Activated CD4-positive, alpha-beta T cell treated with anti-CD3 and anti-CD28 coated beads, Interleukin-2, amount 50 U/mL, for 1 hour (primary cell): ENCODE measurements around the gene TRIM69.

Source experiments
- DNase-seq: peaks from one replicate; pipeline ENCODE4 v3.0.0-alpha.2; 2020

TRIM69 gene

GRCh38 chr15:44811337-44811736 lies 75.0 kb downstream of the TRIM69 start:
- no peak for DNase-seq

GRCh38 chr15:44812029-44812517 lies 75.7 kb downstream of the TRIM69 start:
- no peak for DNase-seq

DNA sequence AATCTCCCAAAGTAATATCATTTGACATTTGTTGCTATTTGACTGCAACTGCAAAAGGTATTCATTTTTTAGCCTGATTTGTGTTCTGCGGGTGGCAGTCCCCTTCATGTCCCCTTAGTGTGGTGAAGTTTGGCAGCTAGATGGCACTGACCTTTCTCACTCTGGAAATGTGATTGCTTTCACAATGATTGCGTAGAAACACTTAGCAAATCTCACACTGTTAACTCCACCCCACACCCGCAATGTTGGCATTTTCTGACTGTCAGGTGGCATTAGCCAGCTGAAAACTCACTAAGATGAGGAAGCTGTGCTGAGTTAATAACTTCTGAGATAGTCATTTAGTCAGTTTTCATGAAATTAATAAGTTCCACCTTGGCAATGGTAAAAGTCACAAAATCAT lies 76.9 kb downstream of the TRIM69 start:
- DNase-seq = no peak
